ENCODE results near the gene DDX42. TPM values are rescaled to one million over a fixed set of nuclear protein-coding genes. Genes with fewer than 3 reads are reported as not detected.

DDX42 gene
- polyA plus RNA-seq, 2 of the 4 experiments (the other 2 are of a cell fraction), result 124 to 262 TPM

DNA sequence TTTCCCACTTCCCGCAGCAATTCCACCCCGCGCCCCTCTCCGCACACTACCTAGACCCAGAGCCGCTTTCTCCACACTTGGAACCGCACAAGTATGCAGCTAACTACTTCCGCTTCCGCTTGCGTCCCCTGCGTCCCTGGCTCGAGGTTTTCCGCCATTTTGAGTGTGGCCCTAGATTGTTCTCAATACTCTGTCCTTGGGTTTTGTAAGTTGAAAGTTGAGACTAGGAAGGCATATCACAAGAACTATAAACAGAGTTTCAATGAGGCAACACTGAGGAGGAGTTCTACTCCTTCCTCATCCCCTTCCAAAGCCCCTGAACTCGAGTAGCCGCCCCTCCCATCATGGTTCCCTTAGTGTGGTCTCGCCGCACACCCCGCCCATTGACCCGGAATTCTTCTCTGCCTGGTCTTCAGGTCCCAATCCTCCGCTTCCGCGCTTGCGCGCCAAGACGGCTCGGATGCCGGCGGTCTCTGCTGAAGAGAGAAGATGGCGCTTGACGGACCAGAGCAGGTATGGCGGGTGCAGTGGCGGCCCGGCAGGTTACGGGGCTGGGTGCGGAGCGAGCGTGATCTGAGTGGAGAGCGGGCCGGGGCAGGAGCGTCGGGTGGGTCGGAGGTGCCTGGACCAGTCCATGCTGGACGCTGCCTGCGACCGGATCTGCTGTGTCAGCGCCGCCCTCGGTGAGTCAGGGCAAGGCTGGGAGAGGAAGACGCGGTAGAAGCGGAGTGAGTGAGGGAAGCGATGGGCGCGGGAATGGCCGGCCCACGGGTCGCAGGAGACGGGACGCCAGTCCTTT is 53.2 kb downstream of the DDX42 start, which contains the start of the genes FTSJ3 and PSMC5 (continued):
- TF ChIP-seq HOXB5 (CRISPR knock-in tag; IDR thresholded peaks at IDR 0.05), result 0 out of 2 replicates have a peak, but pooled peaks have one; percentile 16
- TF ChIP-seq CEBPB (IDR thresholded peaks at IDR 0.05), result no peak
- TF ChIP-seq KDM5A (IDR thresholded peaks at IDR 0.05), result peak; percentile 56
- TF ChIP-seq SMC3 (IDR thresholded peaks at IDR 0.05), result no peak
- no peak for TF ChIP-seq EHMT2 (IDR thresholded peaks at IDR 0.05; ENCODE audit: low read depth)
- no peak for TF ChIP-seq CHD4 (IDR thresholded peaks at IDR 0.05; ENCODE audit: borderline replicate concordance)
- TF ChIP-seq GATA3 (IDR thresholded peaks at IDR 0.05; ENCODE audit: borderline replicate concordance), result peak; percentile 13; the same call in 1 of the 2 replicates
- TF ChIP-seq ZC3H11A (IDR thresholded peaks at IDR 0.05), result no peak
- peak; percentile 38; the same call in 1 of the 2 replicates for TF ChIP-seq MYC (IDR thresholded peaks at IDR 0.05; ENCODE audit: borderline replicate concordance, low read length)
- no peak for TF ChIP-seq CBX2 (IDR thresholded peaks at IDR 0.05; ENCODE audit: borderline replicate concordance, low read depth)
- TF ChIP-seq FOXS1 (CRISPR knock-in tag; IDR thresholded peaks at IDR 0.05), result no peak
- no peak for TF ChIP-seq CHD2 (IDR thresholded peaks at IDR 0.05; ENCODE audit: low read length, partially characterized antibody)
- no peak for TF ChIP-seq ESRRA (IDR thresholded peaks at IDR 0.05; ENCODE audit: borderline replicate concordance, low read length)
- 0 out of 2 replicates have a peak, but pooled peaks have one; percentile 40 for TF ChIP-seq FOSB (CRISPR knock-in tag; IDR thresholded peaks at IDR 0.05)
- no peak for TF ChIP-seq HEYL (CRISPR knock-in tag; IDR thresholded peaks at IDR 0.05)
- no peak for TF ChIP-seq ZSCAN20 (CRISPR knock-in tag; IDR thresholded peaks at IDR 0.05)
- no peak for TF ChIP-seq TP53 (CRISPR knock-in tag; IDR thresholded peaks at IDR 0.05)
- peak; percentile 41; the same call in 1 of the 2 replicates for TF ChIP-seq NFE2L2 (conservative IDR thresholded peaks at IDR 0.05; ENCODE audit: low read length)
- TF ChIP-seq RFX5 (IDR thresholded peaks at IDR 0.05), result 0 out of 2 replicates have a peak, but pooled peaks have one; percentile 31
- TF ChIP-seq HOXB13 (CRISPR knock-in tag; IDR thresholded peaks at IDR 0.05; ENCODE audit: low read depth), result no peak
- TF ChIP-seq HOXA7 (CRISPR knock-in tag; IDR thresholded peaks at IDR 0.05), result 0 out of 2 replicates have a peak, but pooled peaks have one; percentile 54
- TF ChIP-seq, protein P1, sequence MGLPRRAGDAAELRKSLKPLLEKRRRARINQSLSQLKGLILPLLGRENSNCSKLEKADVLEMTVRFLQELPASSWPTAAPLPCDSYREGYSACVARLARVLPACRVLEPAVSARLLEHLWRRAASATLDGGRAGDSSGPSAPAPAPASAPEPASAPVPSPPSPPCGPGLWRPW (IDR thresholded peaks at IDR 0.05), result no peak
- TF ChIP-seq, protein P2, sequence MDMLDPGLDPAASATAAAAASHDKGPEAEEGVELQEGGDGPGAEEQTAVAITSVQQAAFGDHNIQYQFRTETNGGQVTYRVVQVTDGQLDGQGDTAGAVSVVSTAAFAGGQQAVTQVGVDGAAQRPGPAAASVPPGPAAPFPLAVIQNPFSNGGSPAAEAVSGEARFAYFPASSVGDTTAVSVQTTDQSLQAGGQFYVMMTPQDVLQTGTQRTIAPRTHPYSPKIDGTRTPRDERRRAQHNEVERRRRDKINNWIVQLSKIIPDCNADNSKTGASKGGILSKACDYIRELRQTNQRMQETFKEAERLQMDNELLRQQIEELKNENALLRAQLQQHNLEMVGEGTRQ (IDR thresholded peaks at IDR 0.05), result no peak
- no peak for TF ChIP-seq FOSL2 (IDR thresholded peaks at IDR 0.05)
- peak; percentile 80 for TF ChIP-seq FOSL2 (CRISPR knock-in tag; IDR thresholded peaks at IDR 0.05)
- TF ChIP-seq CBX8 (IDR thresholded peaks at IDR 0.05), result no peak
- no peak for TF ChIP-seq JUNB (IDR thresholded peaks at IDR 0.05)
- TF ChIP-seq EHF (CRISPR knock-in tag; IDR thresholded peaks at IDR 0.05), result no peak
- TF ChIP-seq NR3C1 (IDR thresholded peaks at IDR 0.05), result no peak
- TF ChIP-seq ZNF302 (CRISPR knock-in tag; IDR thresholded peaks at IDR 0.05), result no peak
- TF ChIP-seq ZFP36 (IDR thresholded peaks at IDR 0.05; ENCODE audit: borderline replicate concordance, partially characterized antibody), result no peak
- peak; percentile 58; the same call in 1 of the 2 replicates for TF ChIP-seq POLR2AphosphoS2 (conservative IDR thresholded peaks at IDR 0.05; ENCODE audit: low read length)
